CD4-positive, alpha-beta T cell treated with Interleukin-4 for 4 hours (primary cell): Measurements from ENCODE around the gene CCR3.

Experiments
- DNase-seq: peaks from one replicate; pipeline ENCODE4 v3.0.0-alpha.2; 2020

CCR3 gene

DNA sequence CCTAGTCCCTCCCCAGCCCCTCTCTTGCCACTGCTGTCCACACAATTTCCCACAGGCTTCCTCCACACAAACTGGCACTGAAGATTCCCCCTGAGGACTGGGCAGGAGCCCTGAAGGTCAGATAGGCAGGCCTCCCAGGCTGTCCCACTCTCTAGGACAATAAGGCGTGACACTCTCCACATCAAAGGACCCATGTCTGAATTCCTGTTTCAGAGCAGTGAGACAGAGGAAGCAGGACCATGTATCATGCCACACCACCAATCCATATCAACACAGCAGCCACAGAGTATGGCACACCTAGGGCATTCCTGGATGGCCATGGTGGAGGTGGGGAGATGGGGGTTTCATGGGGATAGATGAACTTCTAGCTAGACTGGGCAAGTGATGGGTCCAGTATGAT, 20.3 kb upstream of the CCR3 start:
- DNase-seq, result no peak

DNA sequence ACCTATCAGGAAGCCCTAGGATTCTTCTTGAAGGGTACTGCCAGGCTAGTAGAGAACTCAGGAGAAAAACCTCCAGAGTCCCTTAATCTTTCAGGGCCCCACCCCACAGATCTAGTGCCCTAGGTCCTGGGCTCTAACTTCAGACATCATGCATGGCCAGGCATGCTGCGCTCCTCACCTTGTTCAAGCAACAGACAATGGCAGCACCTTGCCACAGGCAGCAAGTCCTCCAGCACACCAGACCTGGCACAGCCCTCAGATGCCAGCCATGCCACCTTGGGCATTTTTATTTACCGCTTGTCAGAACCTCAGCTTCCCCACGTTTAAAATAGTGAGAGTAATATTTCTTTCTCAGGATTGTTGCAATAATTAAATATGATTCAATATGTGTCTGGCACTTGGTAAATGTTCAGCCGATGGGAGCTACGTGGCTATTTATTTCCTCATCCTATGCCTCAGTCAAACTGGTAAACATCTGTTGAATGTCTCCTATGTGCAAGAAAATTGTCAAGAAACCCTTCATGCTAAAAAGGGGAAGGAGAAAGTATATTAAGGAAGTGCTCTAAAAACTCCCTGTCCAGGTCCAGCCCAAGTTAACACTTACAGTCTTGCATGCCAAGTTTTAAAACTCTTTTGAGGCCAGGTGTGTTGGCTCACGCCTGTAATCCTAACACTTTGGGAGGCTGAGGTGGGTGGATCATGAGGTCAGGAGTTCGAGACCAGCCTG, 19.7 kb upstream of the CCR3 start:
- DNase-seq, result no peak

DNA sequence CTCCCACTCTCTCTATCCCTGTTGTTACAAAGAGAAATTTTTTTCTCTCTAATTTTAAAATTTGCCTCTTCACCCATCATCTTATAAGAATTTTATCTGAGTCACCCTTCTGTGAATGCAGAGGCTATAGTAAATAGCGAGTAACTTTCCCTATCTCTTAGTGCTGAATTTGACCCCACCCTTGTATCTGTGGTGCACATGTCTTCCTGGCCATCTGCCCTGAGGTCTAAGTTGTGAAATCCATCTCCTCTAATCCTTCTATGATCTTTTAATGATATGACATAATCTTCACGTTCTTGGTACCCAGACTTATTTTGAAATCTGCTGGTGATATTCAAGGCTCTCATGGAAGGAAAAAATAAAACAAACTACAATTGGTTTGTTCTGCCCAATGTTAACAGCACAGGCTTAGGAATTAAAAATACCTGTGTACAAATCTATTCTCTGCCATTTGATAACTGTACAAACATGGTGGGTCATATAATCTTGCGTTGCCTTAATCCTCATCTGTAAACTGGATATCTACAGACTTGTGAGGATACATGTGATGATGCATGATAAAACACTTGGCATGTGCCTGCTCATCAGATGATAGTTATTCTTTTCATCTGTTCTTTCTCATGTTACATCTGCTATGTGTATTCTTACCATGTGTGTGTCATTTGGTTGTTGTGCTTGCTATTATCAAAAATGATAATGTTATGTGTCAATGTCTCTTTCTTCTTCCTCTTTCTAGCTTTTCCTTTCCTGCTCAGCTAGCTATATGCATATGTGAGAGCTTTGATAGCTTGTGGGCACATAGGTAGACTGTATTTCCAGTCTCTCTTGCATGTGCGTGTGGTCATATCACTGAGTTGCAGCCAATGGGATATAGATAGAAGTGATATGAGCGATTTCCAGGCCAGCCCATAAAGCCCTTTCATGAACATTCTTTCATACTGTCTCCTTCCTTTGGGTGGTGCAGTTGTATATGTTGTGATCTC, 13.7 kb upstream of the CCR3 start:
- peak; percentile 12 for DNase-seq

DNA sequence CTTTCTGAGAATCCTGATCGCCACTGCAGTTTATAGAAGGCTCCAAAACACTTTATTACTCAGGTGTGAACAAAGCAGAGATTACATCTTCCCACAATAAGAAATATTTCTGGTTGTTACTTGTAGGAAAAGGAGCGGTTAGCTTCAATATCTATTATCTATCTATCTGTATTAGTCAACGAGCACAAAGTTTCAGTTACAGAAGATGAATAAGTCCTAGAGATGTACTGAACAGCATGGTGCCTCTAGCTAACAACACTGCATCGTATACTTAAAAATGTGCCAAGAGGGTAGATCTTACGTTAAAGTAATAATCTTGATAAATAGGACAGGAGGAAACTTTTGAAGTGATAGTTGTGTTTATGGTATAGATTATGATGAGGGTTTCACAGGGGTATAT, 10.9 kb upstream of the CCR3 start:
- no peak for DNase-seq

DNA sequence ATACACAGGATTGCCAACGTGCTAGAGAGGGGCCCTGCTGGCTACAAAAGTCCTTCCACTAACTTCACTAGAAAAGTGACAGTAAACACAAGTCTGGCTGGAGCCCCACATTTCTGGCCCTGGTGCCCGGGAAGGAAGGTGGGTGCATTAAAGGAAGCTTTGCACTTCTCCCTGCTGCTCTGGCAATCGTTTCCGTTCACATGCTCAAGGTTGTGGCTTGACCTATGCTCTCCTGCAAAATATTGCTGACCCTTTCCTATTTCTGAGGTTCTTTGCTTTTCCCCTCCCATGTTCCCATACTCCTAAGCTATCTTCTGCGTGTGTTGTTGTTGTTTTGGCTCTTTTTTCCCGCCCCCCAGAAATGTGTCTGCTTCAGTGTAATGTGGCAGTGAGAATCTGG, 9.1 kb upstream of the CCR3 start:
- DNase-seq, result no peak

DNA sequence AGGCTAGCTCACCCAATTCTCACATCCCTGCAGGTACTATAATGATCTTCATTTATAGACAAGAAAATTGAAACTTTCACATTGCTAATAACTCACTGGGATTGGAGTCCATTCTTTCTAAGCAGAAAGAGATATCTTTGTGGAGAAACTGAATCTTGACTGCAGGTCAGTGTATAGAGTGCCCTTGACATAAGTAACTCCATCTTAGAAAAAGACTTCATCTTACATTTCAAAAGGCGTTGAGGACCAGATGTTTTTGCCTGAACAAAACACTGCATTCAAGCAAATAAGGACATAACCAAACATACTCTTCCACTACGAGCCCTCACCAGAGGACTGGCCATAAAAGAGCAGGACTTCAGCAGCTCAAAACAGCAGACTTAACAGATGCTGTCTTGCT, 6.8 kb upstream of the CCR3 start:
- no peak for DNase-seq

DNA sequence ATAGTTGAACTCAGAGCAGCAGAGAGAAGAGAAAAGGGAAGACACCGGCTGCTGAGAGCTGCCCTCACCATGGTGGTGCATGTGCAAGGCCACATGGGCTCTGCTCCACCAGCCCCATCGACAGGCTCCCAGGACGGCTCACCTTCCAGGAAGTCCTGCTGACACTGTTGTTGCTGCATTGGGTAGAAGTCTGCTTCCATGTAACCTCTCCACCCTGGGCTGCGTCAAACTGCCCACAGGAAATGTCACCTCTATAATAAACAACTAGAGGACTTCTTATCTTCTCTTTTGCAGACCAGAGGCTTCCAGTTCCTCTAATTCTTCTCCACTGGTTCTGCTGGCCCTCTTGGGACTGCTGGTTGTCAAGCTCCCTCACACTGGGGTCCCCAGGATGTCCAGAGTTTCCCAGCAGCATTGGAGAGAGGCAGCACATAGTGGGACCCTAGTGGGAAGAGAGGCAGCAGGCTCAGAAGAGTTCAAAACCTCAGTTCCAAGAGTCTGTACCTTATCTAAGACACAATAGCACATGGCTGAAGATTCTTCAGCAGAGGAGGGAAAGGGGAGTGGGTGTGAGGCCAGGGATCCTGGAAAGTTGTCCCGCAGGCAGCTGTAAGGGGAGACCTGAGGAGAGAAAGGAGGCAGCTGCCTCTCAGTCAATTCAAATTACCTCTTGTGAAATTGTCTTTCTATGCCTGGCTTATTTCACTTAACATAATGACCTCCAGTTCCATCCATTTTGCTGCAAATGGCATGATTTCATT, 5.8 kb upstream of the CCR3 start:
- peak; percentile 2 for DNase-seq

DNA sequence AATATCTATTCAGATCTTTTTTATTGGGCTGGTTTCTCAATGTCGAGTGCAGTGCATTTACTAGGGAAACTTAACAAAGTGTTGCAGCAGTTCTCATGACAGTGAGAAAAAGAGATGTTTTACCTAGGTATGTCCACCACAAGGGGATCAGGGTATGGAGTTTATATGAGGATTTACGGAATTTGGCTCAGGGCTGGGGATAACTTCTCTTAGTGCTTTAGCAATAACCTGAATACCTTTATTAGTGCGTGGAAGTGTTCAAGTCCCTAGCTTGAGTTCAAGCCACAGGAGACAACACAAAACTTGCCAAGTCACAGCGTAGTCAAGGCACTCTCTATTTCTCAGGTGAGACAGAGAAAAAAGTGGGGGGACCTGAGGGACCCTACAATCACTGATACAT, 3.9 kb upstream of the CCR3 start:
- no peak for DNase-seq

DNA sequence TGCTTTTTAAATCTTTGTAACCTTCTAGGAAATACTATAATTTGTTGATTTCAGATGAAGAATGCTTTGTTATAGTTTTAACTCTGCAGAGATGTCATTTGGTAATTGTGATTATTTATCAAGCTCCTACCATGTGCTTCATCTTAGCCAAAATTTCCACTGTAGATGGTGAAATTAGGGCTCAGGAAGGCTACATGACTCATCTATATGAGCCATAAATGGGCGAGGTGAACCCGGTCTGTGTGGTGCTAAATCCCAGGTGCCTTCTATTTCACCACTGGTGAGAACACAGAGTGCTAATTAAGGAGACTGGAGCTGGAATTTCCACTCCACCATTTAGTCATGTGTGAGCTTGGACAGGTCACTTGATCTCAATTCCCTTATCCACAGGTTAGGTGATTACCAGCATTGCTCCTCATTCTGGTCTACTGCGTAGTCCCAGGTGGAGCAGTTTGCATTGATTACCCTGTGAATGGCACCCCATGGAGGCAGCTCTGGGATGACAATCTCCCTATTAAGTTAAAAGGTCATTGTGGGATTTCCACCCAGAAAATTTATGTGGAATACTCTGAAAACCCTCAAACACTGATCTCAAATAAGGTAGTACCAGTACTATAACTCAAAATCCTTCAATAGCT, 2.8 kb upstream of the CCR3 start:
- no peak for DNase-seq

DNA sequence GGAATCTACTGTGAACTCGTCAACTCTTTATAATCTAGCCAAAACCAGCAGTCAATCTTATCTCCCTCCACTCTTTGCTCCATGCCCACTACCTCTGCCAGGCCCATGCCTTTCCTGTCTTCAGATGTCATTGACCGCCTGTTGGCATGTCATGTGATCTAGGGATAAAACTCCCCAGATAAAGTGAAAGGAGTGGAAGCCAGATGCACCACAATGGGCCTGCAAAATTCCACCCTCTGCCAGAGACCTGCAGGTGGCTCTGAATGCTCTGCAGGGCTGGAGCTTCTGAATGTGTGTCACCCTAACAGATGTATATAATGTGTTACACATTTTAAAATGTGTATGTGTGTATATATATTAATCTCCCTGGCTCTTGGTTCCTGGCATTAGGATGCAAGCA, 2.3 kb upstream of the CCR3 start:
- no peak for DNase-seq

DNA sequence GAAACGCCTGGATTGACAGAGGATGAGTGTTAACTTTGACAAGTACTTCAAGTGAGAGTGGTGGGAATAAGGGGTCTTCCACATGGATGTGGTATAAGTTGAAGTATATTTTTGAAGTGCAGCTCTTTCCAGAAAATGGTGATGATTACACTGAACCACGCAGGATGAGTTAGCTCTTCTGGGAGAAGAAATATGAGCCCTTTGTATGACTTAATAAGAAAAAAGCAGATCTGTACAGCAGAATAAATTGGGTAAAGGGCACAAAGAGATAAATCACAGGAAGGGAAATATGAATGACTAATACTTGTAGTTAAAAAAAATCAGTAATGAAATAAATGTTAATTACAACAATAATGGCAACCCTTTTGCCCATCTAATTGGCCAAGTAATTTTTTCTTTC, 1.3 kb downstream of the CCR3 start:
- no peak for DNase-seq

DNA sequence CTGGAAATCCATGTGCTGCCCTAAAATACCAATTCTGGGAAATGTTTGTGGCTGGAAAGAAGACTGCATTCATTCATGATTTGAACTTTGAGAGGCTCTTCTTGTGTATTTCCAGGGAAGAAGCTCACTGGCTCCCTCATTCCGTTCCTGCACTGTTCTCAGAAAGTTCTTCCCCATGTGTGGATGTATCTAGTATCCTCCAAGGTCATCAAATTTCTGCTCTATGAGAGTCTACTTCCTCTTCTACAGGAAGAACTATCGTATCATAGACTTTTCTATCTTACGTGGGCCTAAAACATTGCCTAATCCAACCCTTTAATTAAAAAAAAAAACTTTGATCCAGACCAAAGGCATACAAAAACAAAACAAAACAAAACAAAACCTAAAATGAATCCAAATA, 2.9 kb downstream of the CCR3 start:
- no peak for DNase-seq

DNA sequence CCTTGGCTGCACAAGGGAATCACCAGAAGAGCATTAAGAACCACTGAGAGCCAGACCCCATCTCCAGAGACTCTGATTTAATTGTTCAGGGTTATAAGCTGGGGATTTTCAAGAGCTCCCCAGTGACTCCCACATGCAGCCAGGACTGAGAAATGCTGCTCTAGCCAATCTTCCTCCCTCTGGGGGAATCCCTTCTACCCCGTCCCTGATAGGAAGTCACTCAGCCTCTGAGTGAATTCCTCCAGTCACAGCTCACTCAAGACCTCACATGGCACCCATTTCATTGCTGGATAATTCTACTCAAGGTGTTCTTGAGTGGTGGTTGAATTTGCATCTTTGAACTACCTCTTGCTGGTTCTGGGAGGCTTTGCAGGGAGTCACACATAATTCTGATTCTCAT, 10.7 kb downstream of the CCR3 start:
- no peak for DNase-seq

DNA sequence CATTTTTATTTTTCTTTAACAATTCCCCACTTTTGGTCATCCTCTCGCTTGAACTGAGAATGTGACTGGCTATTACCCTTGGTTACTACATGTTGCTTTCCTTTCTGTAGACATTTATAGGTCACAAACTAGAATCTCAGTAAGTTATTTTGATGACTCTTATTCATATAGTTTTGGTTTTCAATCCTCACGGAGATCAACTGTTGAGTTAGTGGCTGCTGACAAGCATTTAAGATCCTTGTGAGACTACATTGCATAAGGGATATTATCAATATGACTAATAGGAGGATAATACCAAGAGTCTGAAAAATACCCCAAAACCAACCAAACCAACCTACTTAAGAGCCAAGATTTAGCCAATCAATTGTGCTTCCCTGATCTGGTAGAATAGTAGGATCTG, 16.3 kb downstream of the CCR3 start:
- DNase-seq, result no peak

DNA sequence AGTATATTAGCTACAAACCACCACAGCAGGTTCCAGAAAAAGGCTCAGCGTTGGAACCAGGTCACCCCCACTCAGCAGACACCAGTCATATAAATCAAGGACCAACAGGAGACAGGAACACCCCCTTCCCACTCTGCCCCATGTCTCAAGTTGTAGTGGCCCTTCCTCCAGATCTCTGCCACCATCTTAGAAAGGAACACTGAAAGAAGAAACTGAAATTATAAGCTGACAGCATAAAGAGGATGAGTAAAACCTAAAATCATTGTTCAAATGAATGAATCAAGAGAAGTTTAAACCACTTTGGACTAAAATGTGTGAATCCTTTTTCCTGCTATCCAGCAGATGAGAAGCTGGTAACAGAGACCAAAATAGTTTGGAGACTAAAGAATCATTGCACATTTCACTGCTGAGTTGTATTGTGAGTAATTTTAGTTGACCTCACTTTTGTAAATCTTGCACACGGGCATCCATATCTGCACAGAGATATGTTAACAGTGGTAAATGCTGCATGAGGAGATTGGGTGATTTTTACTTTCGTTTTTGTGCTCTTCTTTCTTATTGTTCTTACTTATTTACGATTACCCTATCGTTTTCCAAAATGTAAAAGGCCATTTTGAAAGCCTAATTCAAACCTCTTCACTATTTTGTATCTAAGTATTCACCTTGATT, 19.8 kb downstream of the CCR3 start:
- no peak for DNase-seq

DNA sequence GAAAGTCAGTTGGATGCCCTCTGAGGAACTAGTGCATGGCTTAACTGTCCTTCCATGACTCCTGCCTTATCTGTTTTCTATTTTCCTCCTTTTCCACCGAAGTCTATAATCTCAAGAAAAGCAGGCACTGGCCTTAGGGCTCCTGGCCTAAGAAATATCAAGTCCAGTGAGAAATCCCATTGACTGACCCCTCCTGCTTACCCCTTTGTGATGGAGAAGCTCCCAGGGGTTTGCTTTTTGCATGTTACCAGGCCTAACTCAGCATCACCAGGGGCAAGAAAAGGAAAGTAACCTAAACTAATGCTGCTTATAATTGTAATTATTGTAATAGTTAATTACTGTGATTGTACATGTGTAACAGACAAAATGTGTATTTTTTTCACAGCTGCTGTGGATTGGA, 21.7 kb downstream of the CCR3 start:
- DNase-seq, result no peak

DNA sequence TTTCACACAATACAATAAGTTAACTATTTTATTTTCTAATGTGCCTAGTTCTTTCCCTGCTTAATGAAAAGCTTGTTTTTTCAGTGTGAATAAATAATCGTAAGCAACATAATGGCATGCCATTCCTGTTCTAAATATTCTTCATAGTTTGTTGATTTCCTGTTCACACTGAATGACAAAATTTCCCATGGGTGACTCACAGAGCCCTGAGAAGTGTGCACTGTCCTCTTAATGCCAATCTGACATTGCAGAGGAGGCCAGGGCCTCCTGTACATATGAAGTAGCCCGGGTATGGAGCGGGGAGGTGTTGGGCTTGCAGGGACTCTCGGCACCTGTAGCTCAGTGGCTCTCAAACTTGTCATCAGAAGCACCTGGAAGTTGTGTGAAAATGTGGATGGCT, 24.3 kb downstream of the CCR3 start:
- DNase-seq, result no peak

DNA sequence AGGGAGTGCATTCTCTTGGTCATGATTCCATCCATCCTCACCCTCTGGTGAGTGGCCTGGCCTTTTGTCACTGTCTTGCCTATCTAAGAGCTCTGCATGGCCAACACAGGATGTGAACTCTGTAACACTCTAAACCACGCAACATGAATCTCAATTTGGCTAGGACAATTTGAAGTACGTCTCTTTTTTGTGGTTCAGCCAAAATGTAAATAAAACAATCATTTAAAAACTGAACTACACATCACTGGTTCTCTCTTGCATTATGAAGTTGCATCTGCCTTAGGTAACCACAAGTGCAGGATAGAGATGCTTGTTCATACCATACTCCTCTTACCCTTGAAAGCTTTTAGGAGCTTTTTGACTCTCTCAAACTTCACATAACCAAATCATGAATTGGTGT, 27.3 kb downstream of the CCR3 start:
- no peak for DNase-seq

DNA sequence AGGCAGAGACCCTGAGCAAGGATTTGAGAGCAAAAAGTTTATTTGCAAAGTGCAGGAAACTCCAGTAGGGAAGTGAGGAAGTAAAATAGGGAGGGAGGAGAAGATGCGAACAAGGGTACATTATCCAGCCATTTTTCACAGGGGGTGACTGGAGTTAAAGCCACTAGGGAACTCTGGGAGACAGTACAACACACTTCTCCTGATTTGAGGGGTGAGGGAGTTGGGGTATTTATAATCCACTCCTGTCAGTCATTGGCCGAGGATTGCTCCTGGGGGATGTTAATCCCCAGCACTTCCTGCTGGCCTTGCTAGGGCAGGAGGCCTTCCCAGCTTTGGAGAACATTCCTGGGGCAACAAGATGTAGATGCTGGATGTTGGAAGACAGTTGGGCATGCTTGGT, 28.2 kb downstream of the CCR3 start:
- DNase-seq, result no peak

DNA sequence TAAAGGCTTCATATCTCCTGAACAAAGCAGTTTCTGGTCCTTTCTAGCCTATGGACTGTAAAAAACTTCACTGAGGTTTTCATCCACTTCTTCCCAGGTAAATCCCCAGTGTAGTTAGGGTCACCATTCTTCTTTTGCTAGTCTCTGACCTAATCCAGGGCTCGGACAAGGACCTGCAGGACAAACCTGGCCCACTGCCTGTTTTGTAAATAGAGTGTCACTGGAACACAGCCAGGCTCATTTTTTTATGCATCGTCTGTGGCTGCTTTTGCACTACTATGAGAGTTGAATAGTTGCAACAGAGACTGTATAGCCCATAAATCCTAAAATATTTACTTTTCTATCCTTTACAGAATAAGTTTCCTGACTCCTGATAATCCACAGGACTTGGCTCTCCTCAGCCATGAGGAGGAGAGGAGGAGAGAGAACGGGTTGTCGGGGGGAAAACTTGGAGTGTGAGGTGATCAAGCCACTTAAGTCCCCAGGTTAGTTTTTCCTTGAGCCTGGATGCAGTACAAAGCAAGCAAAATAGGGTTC, 29.0 kb downstream of the CCR3 start:
- no peak for DNase-seq

DNA sequence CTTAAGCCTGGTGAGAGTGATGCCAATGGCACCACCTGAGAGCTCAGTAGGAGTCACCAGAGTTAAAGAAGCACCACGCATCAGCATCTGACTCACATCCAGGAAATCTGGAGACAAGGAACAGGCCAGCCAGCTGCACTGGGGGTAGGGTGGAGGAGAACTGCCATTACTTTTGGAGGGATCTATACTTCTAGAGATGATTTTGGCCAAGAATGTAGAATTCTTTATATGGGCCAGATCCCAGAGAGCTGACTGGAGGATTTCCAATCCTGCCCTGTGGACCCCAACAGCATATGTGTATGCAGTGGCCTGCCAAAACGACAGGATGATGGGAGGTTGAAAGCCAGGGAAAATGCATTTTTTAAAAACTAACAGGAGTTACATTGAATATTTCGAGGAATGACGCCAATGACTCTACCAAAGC, 29.8 kb downstream of the CCR3 start:
- DNase-seq, result no peak

DNA sequence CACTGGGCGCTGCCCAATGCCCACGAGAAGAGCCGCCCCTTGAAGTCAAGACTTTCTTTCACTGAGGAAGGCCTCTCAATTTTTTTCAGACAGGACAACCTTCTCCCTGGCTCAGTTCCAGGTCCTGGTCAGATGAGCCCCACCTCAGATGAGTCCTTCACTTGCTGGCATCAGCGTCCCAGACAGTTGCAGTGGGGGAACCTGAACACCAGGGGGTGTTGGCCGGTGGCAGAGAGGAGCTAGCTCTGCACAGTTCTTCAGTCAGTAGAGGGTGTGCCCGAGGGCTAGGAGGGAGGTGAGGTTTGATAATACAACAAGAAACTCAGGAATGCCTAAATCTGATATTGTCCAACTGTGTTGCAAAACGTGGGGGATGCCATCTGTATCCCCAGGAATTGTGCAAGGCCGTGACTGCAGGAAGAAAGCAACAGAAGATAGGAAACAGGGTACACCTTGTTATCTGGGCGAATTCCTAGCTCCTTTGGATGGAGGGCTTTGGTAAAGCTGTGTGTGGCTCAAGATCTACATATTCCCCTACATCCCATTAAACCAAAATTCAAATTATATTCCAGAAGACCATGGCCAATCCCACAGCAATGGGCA, 34.3 kb downstream of the CCR3 start:
- peak; percentile 85 for DNase-seq
